CD14-positive monocyte (primary cell): ENCODE measurements around the gene LRRC1. TPM values are rescaled to one million over a fixed set of nuclear protein-coding genes. Genes with fewer than 3 reads are reported as not detected.

ENCODE experiments used
- DNase-seq, 3 donors: peaks; one replicate each; pipeline ENCODE4 v3.0.0-alpha.2; 2011 to 2022
- H2AFZ ChIP-seq: 2 replicates; pipeline ENCODE4 v1.6.0; 2012; ENCODE audit warnings: mild to moderate bottlenecking, low read depth, low read length, inconsistent platforms; ENCODE audit not compliant: insufficient read depth, poor library complexity, severe bottlenecking
- H3K27ac ChIP-seq, 2 donors: 1 replicate in 1 of 2; 2 replicates in 1 of 2; pipeline ENCODE4 v1.5.1; 2012 to 2013; ENCODE audit warnings: low read length in 2 of 2, control low read depth in 1 of 2, inconsistent platforms in 1 of 2, low read depth in 1 of 2, mild to moderate bottlenecking in 1 of 2
- H3K27me3 ChIP-seq, 2 donors: one replicate each; pipeline versions ENCODE4 v1.6.0 to v1.6.1; 2011 to 2013; ENCODE audit warnings: low read length in 2 of 2; ENCODE audit not compliant: control insufficient read depth in 2 of 2, insufficient read depth in 2 of 2
- H3K36me3 ChIP-seq, 2 donors: replicated peaks in 1 of 2; 1 replicate in 1 of 2; 2 replicates in 1 of 2; pipeline versions ENCODE4 v1.5.1 to v1.6.1; 2012 to 2013; ENCODE audit warnings: low read length in 2 of 2, control low read depth in 1 of 2, inconsistent platforms in 1 of 2, mild to moderate bottlenecking in 1 of 2; ENCODE audit not compliant: insufficient read depth in 2 of 2, control insufficient read depth in 1 of 2
- H3K4me1 ChIP-seq, 2 donors: 1 replicate in 1 of 2; 2 replicates in 1 of 2; pipeline versions ENCODE4 v1.5.1 to v1.6.1; 2012 to 2013; ENCODE audit warnings: low read length in 2 of 2, control low read depth in 1 of 2, inconsistent platforms in 1 of 2, mild to moderate bottlenecking in 1 of 2, moderate library complexity in 1 of 2; ENCODE audit not compliant: insufficient read depth in 2 of 2, control insufficient read depth in 1 of 2
- H3K4me2 ChIP-seq: replicated peaks from 2 replicates; pipeline ENCODE3; 2012; ENCODE audit warnings: low read length, moderate library complexity, mild to moderate bottlenecking; ENCODE audit not compliant: poor library complexity, severe bottlenecking; ENCODE audit errors: extremely low read depth
- H3K4me3 ChIP-seq, 3 experiments: fragments of 200-600 bp in 1 of 3; sonication (generic) in 1 of 3; replicated peaks in 1 of 3; 1 replicate in 2 of 3; 2 replicates in 1 of 3; pipeline ENCODE4 v1.5.1; 2011 to 2013; ENCODE audit warnings: low read length in 3 of 3, mild to moderate bottlenecking in 3 of 3, control low read depth in 2 of 3, low read depth in 2 of 3, inconsistent platforms in 1 of 3, moderate library complexity in 1 of 3
- H3K79me2 ChIP-seq: 2 replicates; pipeline ENCODE4 v1.6.0; 2012; ENCODE audit warnings: mild to moderate bottlenecking, control low read depth, inconsistent platforms, low read length, moderate library complexity; ENCODE audit not compliant: insufficient read depth
- H3K9ac ChIP-seq: 2 replicates; pipeline ENCODE4 v1.6.0; 2017; ENCODE audit warnings: low read length, mild to moderate bottlenecking; ENCODE audit not compliant: insufficient read depth, poor library complexity, severe bottlenecking
- H3K9me3 ChIP-seq, 2 donors: replicated peaks in 1 of 2; 1 replicate in 1 of 2; 2 replicates in 1 of 2; pipeline versions ENCODE4 v1.5.1 to v1.6.1; 2012 to 2013; ENCODE audit warnings: low read length in 2 of 2, control low read depth in 1 of 2; ENCODE audit not compliant: control insufficient read depth in 1 of 2, insufficient read depth in 1 of 2
- H4K20me1 ChIP-seq: 2 replicates; pipeline ENCODE4 v1.6.0; 2012; ENCODE audit warnings: mild to moderate bottlenecking, low read length, control low read depth, moderate library complexity; ENCODE audit not compliant: insufficient read depth
- H3K27ac Mint-ChIP-seq, 7 donors: one replicate each; pipeline ENCODE4 v1.8.0; 2020; ENCODE audit warnings: mild to moderate bottlenecking in 7 of 7, mixed read lengths in 7 of 7, moderate library complexity in 6 of 7, inconsistent platforms in 2 of 7
- H3K27me3 Mint-ChIP-seq, 3 donors: one replicate each; pipeline ENCODE4 v1.8.0; 2021 to 2022; ENCODE audit warnings: low read depth in 3 of 3, mild to moderate bottlenecking in 3 of 3, mixed read lengths in 3 of 3, moderate library complexity in 3 of 3, inconsistent platforms in 1 of 3
- H3K36me3 Mint-ChIP-seq, 2 donors: one replicate each; pipeline ENCODE4 v1.8.0; 2020; ENCODE audit warnings: mixed read lengths in 2 of 2, inconsistent platforms in 1 of 2, mild to moderate bottlenecking in 1 of 2
- H3K4me1 Mint-ChIP-seq: one replicate; pipeline ENCODE4 v1.8.0; 2020; ENCODE audit warnings: mild to moderate bottlenecking, mixed read lengths
- H3K4me3 Mint-ChIP-seq, 2 donors: one replicate each; pipeline ENCODE4 v1.8.0; 2020; ENCODE audit warnings: mild to moderate bottlenecking in 2 of 2, mixed read lengths in 2 of 2, moderate library complexity in 1 of 2
- H3K9me3 Mint-ChIP-seq, 7 donors: one replicate each; pipeline ENCODE4 v1.8.0; 2020 to 2022; ENCODE audit warnings: mixed read lengths in 7 of 7, mild to moderate bottlenecking in 6 of 7, moderate library complexity in 6 of 7, inconsistent platforms in 2 of 7
- CTCF ChIP-seq: fragments of 200-600 bp; IDR thresholded peaks from one replicate; pipeline ENCODE4 v1.8.0; 2022; ENCODE audit warnings: antibody characterized with exemption, mild to moderate bottlenecking
- WGBS: methylation state at CpG from one replicate; pipeline ENCODE4 v1.1.5; 2013; ENCODE audit warnings: missing lambda C conversion rate; ENCODE audit not compliant: insufficient coverage; 5-methylcytosine and 5-hydroxymethylcytosine counted together
- intact Hi-C, 2 donors: fragments of 100-400 bp; cut with micrococcal nuclease; formaldehyde crosslinking; loops; one replicate each; pipeline versions ENCODE4 v1.15.0 to v1.15.1; 2023
- polyA plus RNA-seq, 3 donors: library from polyadenylated mRNA; depleted of rRNA in 1 of 3; unstranded in 2 of 3; stranded (reverse) in 1 of 3; fragments of 300-500 nt in 2 of 3; fragments of >200 nt in 1 of 3; fragmentation: Illumina TruSeq in 2 of 3; gene quantifications; 1 replicate in 2 of 3; 2 replicates in 1 of 3; pipeline ENCODE4 v1.2.3, GENCODE V29; 2012 to 2021

The LRRC1 gene
- polyA plus RNA-seq, 3 donors, result 0.18 to 1.6 (median 0.92) TPM

GRCh38 chr6:53894091-53894490 lies 99.3 kb downstream of the LRRC1 start:
- WGBS, result 35% methylated on average over 2 of the region's 2 CpGs
- H3K27me3 ChIP-seq, result no peaks in the 10 kb centered on the region
- H3K36me3 Mint-ChIP-seq, result peaks cover 9 to 12% of the 10 kb centered on the region in 2 donors
- H3K4me2 ChIP-seq, result no peak overlapping the region
- peaks cover 3% of the 10 kb centered on the region for H3K4me1 Mint-ChIP-seq
- H3K9ac ChIP-seq, result no peak overlapping the region
- H3K27me3 Mint-ChIP-seq, result peaks cover 0 to 2% (median 0%) of the 10 kb centered on the region in 3 donors
- no peak overlapping the region for H2AFZ ChIP-seq
- H3K27ac ChIP-seq, result no peak overlapping the region
- no peaks in the 10 kb centered on the region for H3K79me2 ChIP-seq
- DNase-seq, result no peak
- no peak overlapping the region for H3K4me3 Mint-ChIP-seq
- intact Hi-C loops, result no loop called here
- H3K36me3 ChIP-seq, result peaks cover 0 to 11% of the 10 kb centered on the region in 2 donors
- H4K20me1 ChIP-seq, result no peaks in the 10 kb centered on the region
- H3K4me3 ChIP-seq, result no peak overlapping the region
- TF ChIP-seq CTCF, result no peak
- peaks cover 0 to 3% (median 0%) of the 10 kb centered on the region in 7 donors for H3K9me3 Mint-ChIP-seq
- H3K27ac Mint-ChIP-seq, result peak overlapping the region in 1 of 7 donors; percentile 42
- no peaks in the 10 kb centered on the region for H3K9me3 ChIP-seq
- H3K4me1 ChIP-seq, result no peaks in the 10 kb centered on the region

DNA sequence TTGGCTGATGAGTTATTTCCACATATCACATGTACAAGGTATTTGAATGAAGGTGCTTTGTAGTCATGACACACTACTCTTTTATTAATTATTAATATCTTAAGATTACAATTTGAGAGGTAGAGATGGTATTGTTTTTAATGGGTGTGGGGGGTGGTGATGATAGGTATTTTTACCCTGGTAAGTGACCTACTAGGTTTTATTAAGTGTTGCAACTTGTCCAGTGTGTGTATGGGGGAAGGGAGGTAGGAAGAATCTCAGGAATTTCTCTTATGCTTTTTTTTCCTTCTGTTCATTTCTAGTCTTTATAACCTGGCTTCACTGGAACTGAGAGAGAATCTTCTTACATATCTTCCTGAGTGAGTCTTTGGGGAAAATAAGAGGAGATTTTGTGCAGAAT lies 101.4 kb downstream of the LRRC1 start:
- Mint-ChIP-seq H3K4me3 (no peak overlapping the region), H3K36me3 (peaks cover 9 to 13% of the 10 kb centered on the region in 2 donors), H3K27ac (no peak overlapping the region), H3K4me1 (peaks cover 3% of the 10 kb centered on the region), H3K27me3 (no peaks in the 10 kb centered on the region), H3K9me3 (peaks cover 0 to 3% (median 0%) of the 10 kb centered on the region in 7 donors)
- Histone ChIP-seq H3K4me1 (no peaks in the 10 kb centered on the region), H3K4me2 (no peak overlapping the region), H3K4me3 (no peak overlapping the region), H3K36me3 (peaks cover 0 to 11% of the 10 kb centered on the region in 2 donors), H2AFZ (no peak overlapping the region), H3K9me3 (no peaks in the 10 kb centered on the region), H4K20me1 (no peaks in the 10 kb centered on the region), H3K9ac (no peak overlapping the region), H3K27me3 (no peaks in the 10 kb centered on the region), H3K27ac (no peak overlapping the region), H3K79me2 (no peaks in the 10 kb centered on the region)
- no peak for DNase-seq
- no peak for TF ChIP-seq CTCF
- intact Hi-C loops, result no loop called here
